Sigmoid colon (tissue), 7 donors: ENCODE results near the gene OTOGL. TPM values are rescaled to one million over a fixed set of nuclear protein-coding genes. Genes with fewer than 3 reads are reported as not detected.

Experiments used
- DNase-seq: peaks from one replicate; pipeline ENCODE4 v3.0.0-alpha.2; 2019
- H3K27ac ChIP-seq, 4 donors: fragments of 200-600 bp; sonication (generic); one replicate each; pipeline ENCODE4 v1.5.1; 2016 to 2019; ENCODE audit warnings: mild to moderate bottlenecking in 1 of 4
- H3K27me3 ChIP-seq, 3 donors: fragments of 200-600 bp; sonication (generic); one replicate each; pipeline ENCODE4 v1.5.1; 2019; ENCODE audit warnings: mild to moderate bottlenecking in 1 of 3
- H3K36me3 ChIP-seq, 4 donors: fragments of 200-600 bp; sonication (generic); one replicate each; pipeline ENCODE4 v1.5.1; 2016 to 2019
- H3K4me1 ChIP-seq, 4 donors: fragments of 200-600 bp; sonication (generic); one replicate each; pipeline ENCODE4 v1.5.1; 2017 to 2019
- H3K4me3 ChIP-seq, 4 donors: fragments of 200-600 bp; sonication (generic); one replicate each; pipeline ENCODE4 v1.5.1; 2017 to 2019; ENCODE audit warnings: mild to moderate bottlenecking in 2 of 4, moderate library complexity in 1 of 4
- H3K9me3 ChIP-seq, 4 donors: fragments of 200-600 bp in 3 of 4; sonication (generic) in 3 of 4; one replicate each; pipeline versions ENCODE4 v1.5.1 to v1.6.1; 2013 to 2019
- CTCF ChIP-seq, 4 experiments: fragments of 450-650 bp in 3 of 4; fragments of 200-600 bp in 1 of 4; IDR thresholded peaks; one replicate each; pipeline ENCODE4 v1.5.1; 2016 to 2019; ENCODE audit warnings: antibody characterized with exemption in 4 of 4, mild to moderate bottlenecking in 3 of 4, moderate library complexity in 2 of 4
- EP300 ChIP-seq, 4 donors: sonication (generic); formaldehyde crosslinking; IDR thresholded peaks; one replicate each; pipeline ENCODE4 v1.6.1; 2017; ENCODE audit warnings: antibody characterized with exemption in 4 of 4
- POLR2A ChIP-seq, 2 donors: fragments of 450-650 bp; IDR thresholded peaks; one replicate each; pipeline ENCODE4 v1.6.1; 2016; ENCODE audit warnings: antibody characterized with exemption in 2 of 2, mild to moderate bottlenecking in 2 of 2, moderate library complexity in 2 of 2
- POLR2AphosphoS5 ChIP-seq, 4 donors: sonication (generic); formaldehyde crosslinking; IDR thresholded peaks; one replicate each; pipeline ENCODE4 v1.6.1; 2017; ENCODE audit warnings: antibody characterized with exemption in 4 of 4
- WGBS, 2 donors: extraction: QIAGEN DNeasy Blood & Tissue Kit; methylation state at CpG; one replicate each; pipeline ENCODE4 v1.1.7; 2013; 5-methylcytosine and 5-hydroxymethylcytosine counted together
- intact Hi-C: fragments of 100-400 bp; cut with DNase I; formaldehyde crosslinking; loops from one replicate; pipeline ENCODE4 v1.15.1; 2023
- polyA plus RNA-seq, 3 donors: library from polyadenylated mRNA; stranded (reverse); fragments of 200-250 nt; gene quantifications; one replicate each; pipeline ENCODE4 v1.2.3, GENCODE V29; 2013
- total RNA-seq, 4 donors: library from RNA; depleted of rRNA; stranded (reverse); fragments of >200 nt; gene quantifications; one replicate each; pipeline ENCODE4 v1.1.0, GENCODE V29; 2016
- donor health status: healthy with polysubstance abuse.
- donor health status: Bipolar disorder and iron deficiency.
- donor health status: healthy.

Gene OTOGL
- total and polyA plus RNA-seq, 7 donors, result 0.07 to 4.7 (median 0.81) TPM; not detected in 2

- Histone ChIP-seq H3K36me3 (no peaks in the 10 kb centered on the region), H3K27ac (no peak overlapping the region), H3K4me1 (no peaks in the 10 kb centered on the region), H3K4me3 (no peak overlapping the region), H3K27me3 (no peaks in the 10 kb centered on the region), H3K9me3 (no peaks in the 10 kb centered on the region)
- WGBS, 2 donors, result 54 to 64% methylated on average over 4 of the region's 4 CpGs
- TF ChIP-seq POLR2A (IDR thresholded peaks at IDR 0.05), result no peak
- TF ChIP-seq POLR2AphosphoS5 (IDR thresholded peaks at IDR 0.05), result no peak
- no peak for TF ChIP-seq CTCF (IDR thresholded peaks at IDR 0.05)
- TF ChIP-seq EP300 (IDR thresholded peaks at IDR 0.05), result no peak
- intact Hi-C loops, result no loop called here
- DNase-seq, result no peak
Observed at GRCh38 chr12:80325167-80325959, 226.0 kb downstream of the OTOGL start.

GRCh38 chr12:80332827-80333226 is 233.5 kb downstream of the OTOGL start:
- WGBS, 2 donors, result 90 to 96% methylated on average over 1 of the region's 1 CpG
- Histone ChIP-seq H3K4me3 (no peak overlapping the region), H3K27ac (no peak overlapping the region), H3K27me3 (no peaks in the 10 kb centered on the region), H3K4me1 (no peaks in the 10 kb centered on the region), H3K9me3 (no peaks in the 10 kb centered on the region), H3K36me3 (no peaks in the 10 kb centered on the region)
- no peak for DNase-seq
- TF ChIP-seq CTCF (IDR thresholded peaks at IDR 0.05) (no peak), POLR2AphosphoS5 (IDR thresholded peaks at IDR 0.05) (no peak), EP300 (IDR thresholded peaks at IDR 0.05) (no peak), POLR2A (IDR thresholded peaks at IDR 0.05) (no peak)
- intact Hi-C loops, result no loop called here

- intact Hi-C loops, result no loop called here
- H3K36me3 ChIP-seq, result no peaks in the 10 kb centered on the region
- H3K9me3 ChIP-seq, result no peaks in the 10 kb centered on the region
- H3K27me3 ChIP-seq, result no peaks in the 10 kb centered on the region
- no peaks in the 10 kb centered on the region for H3K4me1 ChIP-seq
- TF ChIP-seq CTCF (IDR thresholded peaks at IDR 0.05) (no peak), POLR2AphosphoS5 (IDR thresholded peaks at IDR 0.05) (no peak), EP300 (IDR thresholded peaks at IDR 0.05) (no peak), POLR2A (IDR thresholded peaks at IDR 0.05) (no peak)
- H3K27ac ChIP-seq, result no peak overlapping the region
- 86 to 90% methylated on average over 1 of the region's 1 CpG for WGBS, 2 donors
- no peak for DNase-seq
- no peak overlapping the region for H3K4me3 ChIP-seq
Observed at GRCh38 chr12:80352474-80352873, 253.1 kb downstream of the OTOGL start.

GRCh38 chr12:80353254-80353653 is 253.9 kb downstream of the OTOGL start:
- H3K27me3 ChIP-seq, result no peaks in the 10 kb centered on the region
- no peaks in the 10 kb centered on the region for H3K9me3 ChIP-seq
- 89 to 91% methylated on average over 2 of the region's 2 CpGs for WGBS, 2 donors
- H3K36me3 ChIP-seq, result no peaks in the 10 kb centered on the region
- H3K4me3 ChIP-seq, result no peak overlapping the region
- DNase-seq, result no peak
- no peaks in the 10 kb centered on the region for H3K4me1 ChIP-seq
- intact Hi-C loops, result no loop called here
- no peak for TF ChIP-seq POLR2A (IDR thresholded peaks at IDR 0.05)
- TF ChIP-seq CTCF (IDR thresholded peaks at IDR 0.05), result no peak
- no peak for TF ChIP-seq POLR2AphosphoS5 (IDR thresholded peaks at IDR 0.05)
- TF ChIP-seq EP300 (IDR thresholded peaks at IDR 0.05), result no peak
- H3K27ac ChIP-seq, result no peak overlapping the region

- 24 to 49% methylated on average over 2 of the region's 2 CpGs for WGBS, 2 donors
- intact Hi-C loops, result no loop called here
- no peak overlapping the region for H3K27ac ChIP-seq
Observed at GRCh38 chr12:80356097-80356496, 256.8 kb downstream of the OTOGL start.

More at GRCh38 chr12:80356097-80356496, 256.8 kb downstream of the OTOGL start:
- H3K4me3 ChIP-seq, result no peak overlapping the region
- H3K36me3 ChIP-seq, result no peaks in the 10 kb centered on the region
- no peak for DNase-seq
- H3K27me3 ChIP-seq, result no peaks in the 10 kb centered on the region
- TF ChIP-seq CTCF (IDR thresholded peaks at IDR 0.05) (no peak), EP300 (IDR thresholded peaks at IDR 0.05) (no peak), POLR2A (IDR thresholded peaks at IDR 0.05) (no peak), POLR2AphosphoS5 (IDR thresholded peaks at IDR 0.05) (no peak)
- no peaks in the 10 kb centered on the region for H3K9me3 ChIP-seq
- no peaks in the 10 kb centered on the region for H3K4me1 ChIP-seq
